SH-SY5Y (cell line): Measurements from ENCODE around the gene SLC25A22.

Experiments used
- GATA2 ChIP-seq: IDR thresholded peaks from 2 replicates; pipeline ENCODE4 v1.6.1; 2011; ENCODE audit warnings: mild to moderate bottlenecking, low read depth, low read length
- GATA3 ChIP-seq: IDR thresholded peaks from 2 replicates; pipeline ENCODE4 v1.6.1; 2011; ENCODE audit warnings: low read depth, mild to moderate bottlenecking, low read length, moderate library complexity

The SLC25A22 gene

GRCh38 chr11:774873-775592 lies 23.0 kb downstream of the SLC25A22 start:
- TF ChIP-seq GATA3 (no peak), GATA2 (no peak)

GRCh38 chr11:773830-774229 lies 24.3 kb downstream of the SLC25A22 start:
- TF ChIP-seq GATA3 (no peak), GATA2 (no peak)

GRCh38 chr11:773425-773824 lies 24.7 kb downstream of the SLC25A22 start:
- TF ChIP-seq GATA3 (no peak), GATA2 (no peak)

- no peak for TF ChIP-seq GATA3
- TF ChIP-seq GATA2: no peak
Observed at GRCh38 chr11:772429-773390, 25.4 kb downstream of the SLC25A22 start.

GRCh38 chr11:771617-772204 lies 26.4 kb downstream of the SLC25A22 start:
- no peak for TF ChIP-seq GATA2
- no peak for TF ChIP-seq GATA3

- no peak for TF ChIP-seq GATA2
- no peak for TF ChIP-seq GATA3
Observed at GRCh38 chr11:770642-771616, 27.2 kb downstream of the SLC25A22 start.

- TF ChIP-seq GATA3 (no peak), GATA2 (no peak)
Observed at GRCh38 chr11:769887-770641, 28.0 kb downstream of the SLC25A22 start.

GRCh38 chr11:767238-767637 lies 30.8 kb downstream of the SLC25A22 start:
- TF ChIP-seq GATA2 (no peak), GATA3 (no peak)

GRCh38 chr11:766936-767210 lies 31.2 kb downstream of the SLC25A22 start:
- no peak for TF ChIP-seq GATA2
- TF ChIP-seq GATA3: no peak

GRCh38 chr11:766106-766935 lies 31.8 kb downstream of the SLC25A22 start:
- TF ChIP-seq GATA3: no peak
- TF ChIP-seq GATA2: no peak

GRCh38 chr11:765802-766091 lies 32.3 kb downstream of the SLC25A22 start:
- TF ChIP-seq GATA3 (no peak), GATA2 (no peak)

GRCh38 chr11:765025-765801 lies 32.9 kb downstream of the SLC25A22 start:
- TF ChIP-seq GATA2: no peak
- no peak for TF ChIP-seq GATA3
